Skeletal muscle satellite cell (primary cell): Measurements from ENCODE around the gene HNRNPLL.

ENCODE experiments used
- H3K27me3 ChIP-seq: 2 replicates; pipeline ENCODE4 v1.7.0; 2013; ENCODE audit warnings: low read length; ENCODE audit not compliant: control insufficient read depth, insufficient read depth
- H3K36me3 ChIP-seq: 2 replicates; pipeline ENCODE4 v1.7.0; 2013; ENCODE audit warnings: mild to moderate bottlenecking, control low read depth, low read length; ENCODE audit not compliant: insufficient read depth
- H3K4me1 ChIP-seq: 2 replicates; pipeline ENCODE4 v1.7.0; 2013; ENCODE audit warnings: low read length; ENCODE audit not compliant: control insufficient read depth, insufficient read depth
- H3K4me2 ChIP-seq: 2 replicates; pipeline ENCODE4 v1.7.0; 2013; ENCODE audit warnings: mild to moderate bottlenecking, low read length
- H3K4me3 ChIP-seq: 2 replicates; pipeline ENCODE4 v1.7.0; 2013; ENCODE audit warnings: low read length
- H3K9ac ChIP-seq: 2 replicates; pipeline ENCODE4 v1.7.0; 2013; ENCODE audit warnings: mild to moderate bottlenecking, low read depth, low read length, moderate library complexity
- H3K9me3 ChIP-seq: replicated peaks from 2 replicates; pipeline ENCODE4 v1.7.0; 2013; ENCODE audit warnings: mild to moderate bottlenecking, control low read depth, low read length

HNRNPLL gene

GRCh38 chr2:38534746-38535403, 67.9 kb downstream of the HNRNPLL start:
- Histone ChIP-seq H3K4me3 (no peak overlapping the region), H3K36me3 (no peaks in the 10 kb centered on the region), H3K27me3 (no peaks in the 10 kb centered on the region)

GRCh38 chr2:38533757-38534545, 68.8 kb downstream of the HNRNPLL start:
- Histone ChIP-seq H3K9me3 (no peaks in the 10 kb centered on the region), H3K36me3 (no peaks in the 10 kb centered on the region), H3K4me3 (no peak overlapping the region), H3K9ac (no peak overlapping the region), H3K4me1 (no peaks in the 10 kb centered on the region), H3K4me2 (no peak overlapping the region), H3K27me3 (no peaks in the 10 kb centered on the region)

More at GRCh38 chr2:38534746-38535403, 67.9 kb downstream of the HNRNPLL start:
- no peak overlapping the region for H3K9ac ChIP-seq
- H3K4me2 ChIP-seq = no peak overlapping the region
- H3K9me3 ChIP-seq = no peaks in the 10 kb centered on the region
- H3K4me1 ChIP-seq = no peaks in the 10 kb centered on the region

DNA sequence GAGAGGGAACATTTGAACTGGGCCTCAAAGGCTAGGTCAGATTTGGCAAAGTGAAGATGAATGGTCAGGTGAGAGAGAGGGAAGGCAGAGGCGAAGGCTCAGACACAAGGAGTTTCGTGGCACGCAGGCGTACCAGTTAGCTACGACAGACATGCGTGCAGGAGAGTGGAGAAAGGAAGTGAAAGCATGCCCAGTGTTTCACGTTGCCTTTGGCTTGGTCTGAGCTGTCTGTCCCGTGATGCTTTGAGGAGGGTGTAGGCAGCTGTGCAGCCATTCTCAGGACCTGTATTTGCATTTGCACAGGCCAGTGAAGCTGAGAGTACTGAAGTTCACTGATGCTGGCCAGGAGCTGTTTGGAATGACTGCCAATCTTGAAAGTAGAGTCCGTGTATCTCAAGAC, 69.5 kb downstream of the HNRNPLL start:
- H3K9ac ChIP-seq = no peak overlapping the region
- H3K4me1 ChIP-seq = peaks cover 4% of the 10 kb centered on the region
- H3K9me3 ChIP-seq = no peaks in the 10 kb centered on the region
- no peak overlapping the region for H3K4me2 ChIP-seq
- no peaks in the 10 kb centered on the region for H3K27me3 ChIP-seq
- H3K4me3 ChIP-seq = no peak overlapping the region
- no peaks in the 10 kb centered on the region for H3K36me3 ChIP-seq

DNA sequence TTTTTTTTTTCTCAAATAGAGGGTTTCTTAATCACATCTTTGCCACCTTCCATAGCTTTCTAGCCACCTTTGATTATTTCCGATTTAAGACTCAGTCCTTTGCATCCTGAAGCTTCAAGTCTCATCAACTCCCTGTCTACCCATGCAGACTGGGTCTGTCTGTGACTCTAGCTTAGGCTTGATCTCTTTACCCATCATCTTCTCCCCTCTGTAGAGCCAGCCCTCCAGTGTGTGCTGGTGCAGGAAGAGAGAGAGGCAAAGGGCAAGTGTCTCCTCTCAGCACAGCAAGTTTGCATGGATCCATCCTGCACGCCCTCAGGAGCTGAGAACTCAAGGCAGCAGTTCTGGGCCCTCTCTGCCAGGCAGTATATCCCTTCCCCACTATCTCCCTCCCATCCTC, 70.4 kb downstream of the HNRNPLL start:
- no peaks in the 10 kb centered on the region for H3K36me3 ChIP-seq
- H3K4me1 ChIP-seq = peaks cover 4% of the 10 kb centered on the region
- no peak overlapping the region for H3K4me3 ChIP-seq
- H3K27me3 ChIP-seq = no peaks in the 10 kb centered on the region
- H3K9ac ChIP-seq = no peak overlapping the region
- no peak overlapping the region for H3K4me2 ChIP-seq
- no peaks in the 10 kb centered on the region for H3K9me3 ChIP-seq

GRCh38 chr2:38529208-38529607, 73.5 kb downstream of the HNRNPLL start:
- peaks cover 8% of the 10 kb centered on the region for H3K27me3 ChIP-seq
- peaks cover 4% of the 10 kb centered on the region for H3K4me1 ChIP-seq
- H3K4me3 ChIP-seq = no peak overlapping the region
- no peaks in the 10 kb centered on the region for H3K36me3 ChIP-seq
- H3K9ac ChIP-seq = no peak overlapping the region
- H3K9me3 ChIP-seq = no peaks in the 10 kb centered on the region
- no peak overlapping the region for H3K4me2 ChIP-seq

GRCh38 chr2:38528534-38528933, 74.2 kb downstream of the HNRNPLL start:
- Histone ChIP-seq H3K4me3 (peak overlapping the region; percentile 71), H3K9me3 (no peaks in the 10 kb centered on the region), H3K27me3 (peaks cover 13% of the 10 kb centered on the region), H3K36me3 (no peaks in the 10 kb centered on the region), H3K4me2 (peak overlapping the region; percentile 89), H3K4me1 (peaks cover 4% of the 10 kb centered on the region), H3K9ac (peak overlapping the region; percentile 10)

- Histone ChIP-seq H3K27me3 (peaks cover 18% of the 10 kb centered on the region), H3K4me2 (peak overlapping the region; percentile 89), H3K36me3 (no peaks in the 10 kb centered on the region), H3K9ac (peak overlapping the region; percentile 63), H3K4me1 (peaks cover 4% of the 10 kb centered on the region), H3K4me3 (peak overlapping the region; percentile 71), H3K9me3 (no peaks in the 10 kb centered on the region)
Observed at GRCh38 chr2:38528008-38528442, 74.7 kb downstream of the HNRNPLL start.

GRCh38 chr2:38527338-38528007, 75.3 kb downstream of the HNRNPLL start:
- H3K9me3 ChIP-seq = no peaks in the 10 kb centered on the region
- peak overlapping the region; percentile 89 for H3K4me2 ChIP-seq
- H3K4me3 ChIP-seq = peak overlapping the region; percentile 71
- H3K36me3 ChIP-seq = no peaks in the 10 kb centered on the region
- peaks cover 4% of the 10 kb centered on the region for H3K4me1 ChIP-seq
- H3K27me3 ChIP-seq = peaks cover 23% of the 10 kb centered on the region
- peak overlapping the region; percentile 63 for H3K9ac ChIP-seq

GRCh38 chr2:38526195-38526594, 76.5 kb downstream of the HNRNPLL start:
- Histone ChIP-seq H3K4me3 (no peak overlapping the region), H3K4me1 (peaks cover 4% of the 10 kb centered on the region), H3K27me3 (peaks cover 24% of the 10 kb centered on the region), H3K9me3 (no peaks in the 10 kb centered on the region), H3K4me2 (no peak overlapping the region), H3K9ac (no peak overlapping the region), H3K36me3 (no peaks in the 10 kb centered on the region)

GRCh38 chr2:38524580-38524979, 78.1 kb downstream of the HNRNPLL start:
- Histone ChIP-seq H3K4me2 (no peak overlapping the region), H3K36me3 (no peaks in the 10 kb centered on the region)

DNA sequence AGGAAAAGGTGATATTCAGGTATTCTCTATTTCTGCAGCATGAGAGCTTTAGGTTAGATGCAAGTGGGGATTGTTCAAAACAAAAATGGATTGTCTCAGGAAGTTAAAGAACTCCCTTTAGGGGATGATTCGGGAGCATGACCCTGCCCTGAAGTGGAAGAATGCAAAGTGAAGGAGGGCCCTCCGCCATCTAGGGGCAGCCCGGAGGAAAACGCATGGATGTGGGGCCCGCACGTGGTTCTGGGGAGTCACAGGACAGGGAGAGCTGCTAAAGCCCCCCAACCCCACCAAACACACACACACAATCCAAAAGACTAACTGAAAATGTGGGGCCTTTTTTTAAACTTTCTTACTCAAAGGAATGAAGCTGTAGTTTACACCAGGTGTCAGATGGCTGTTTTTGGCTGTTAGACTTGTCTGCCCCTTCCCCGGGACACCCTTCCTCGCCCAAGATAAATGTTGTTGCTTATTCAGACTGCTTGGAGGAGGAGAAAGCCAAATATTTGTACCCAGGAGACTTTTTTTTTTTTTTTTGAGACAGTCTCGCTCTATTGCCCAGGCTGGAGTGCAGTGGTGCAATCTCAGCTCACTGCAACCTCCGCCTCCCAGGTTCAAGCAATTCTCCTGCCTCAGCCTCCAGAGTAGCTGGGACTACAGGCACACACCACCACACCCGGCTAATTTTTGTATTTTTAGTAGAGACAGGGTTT, 78.8 kb downstream of the HNRNPLL start:
- Histone ChIP-seq H3K27me3 (peaks cover 35% of the 10 kb centered on the region), H3K4me2 (no peak overlapping the region), H3K4me3 (no peak overlapping the region), H3K36me3 (no peaks in the 10 kb centered on the region), H3K9me3 (no peaks in the 10 kb centered on the region), H3K9ac (no peak overlapping the region), H3K4me1 (peaks cover 4% of the 10 kb centered on the region)

More at GRCh38 chr2:38524580-38524979, 78.1 kb downstream of the HNRNPLL start:
- Histone ChIP-seq H3K9ac (no peak overlapping the region), H3K4me1 (peaks cover 4% of the 10 kb centered on the region), H3K4me3 (no peak overlapping the region), H3K9me3 (no peaks in the 10 kb centered on the region), H3K27me3 (peaks cover 31% of the 10 kb centered on the region)
